ENCODE data around the gene MAST4.

Gene MAST4

DNA sequence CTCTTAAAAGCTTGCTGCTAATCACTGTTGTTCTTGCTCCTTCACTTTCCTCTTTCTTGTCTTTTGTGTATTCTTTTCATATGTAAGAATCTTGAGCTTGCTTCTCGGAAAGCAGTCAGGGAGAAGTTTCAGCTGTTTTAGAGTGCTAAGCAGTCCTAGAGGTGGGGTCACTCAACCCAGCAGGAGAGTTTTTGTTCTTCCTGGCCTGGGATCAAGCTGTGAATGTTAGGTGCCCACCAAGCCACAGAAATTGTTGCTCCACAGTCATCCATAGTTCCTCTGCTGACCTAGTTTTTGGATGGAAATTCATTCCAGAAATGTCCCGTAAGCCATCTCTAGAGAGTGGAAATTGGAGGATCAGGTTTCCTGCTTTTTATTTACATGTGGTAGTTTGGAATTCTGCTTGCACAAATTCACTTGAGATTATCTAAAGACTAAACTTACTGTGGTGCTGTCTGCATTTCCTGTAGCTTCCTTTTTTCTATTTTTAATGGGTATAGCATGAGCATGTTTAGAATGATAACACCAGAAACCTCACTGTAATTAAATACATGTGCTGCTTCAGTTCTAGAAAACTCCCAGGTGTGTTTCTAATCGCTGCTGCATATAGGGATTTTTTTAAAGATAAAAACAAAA, 108.7 kb downstream of the MAST4 start:
- Histone ChIP-seq H3K9me3 (replicated peaks; ENCODE audit: low read length) (no peaks in the 10 kb centered on the region), H3K4me3 (ENCODE audit: low read length) (no peak overlapping the region), H3K27me3 (ENCODE audit: control insufficient read depth, insufficient read depth, low read length) (peaks cover 10% of the 10 kb centered on the region), H3K36me3 (ENCODE audit: insufficient read depth, low read length) (no peaks in the 10 kb centered on the region), H3K4me2 (ENCODE audit: low read length) (no peak overlapping the region), H3K4me1 (ENCODE audit: control insufficient read depth, insufficient read depth, low read length) (no peaks in the 10 kb centered on the region), H3K9ac (ENCODE audit: low read depth, low read length) (no peak overlapping the region)

DNA sequence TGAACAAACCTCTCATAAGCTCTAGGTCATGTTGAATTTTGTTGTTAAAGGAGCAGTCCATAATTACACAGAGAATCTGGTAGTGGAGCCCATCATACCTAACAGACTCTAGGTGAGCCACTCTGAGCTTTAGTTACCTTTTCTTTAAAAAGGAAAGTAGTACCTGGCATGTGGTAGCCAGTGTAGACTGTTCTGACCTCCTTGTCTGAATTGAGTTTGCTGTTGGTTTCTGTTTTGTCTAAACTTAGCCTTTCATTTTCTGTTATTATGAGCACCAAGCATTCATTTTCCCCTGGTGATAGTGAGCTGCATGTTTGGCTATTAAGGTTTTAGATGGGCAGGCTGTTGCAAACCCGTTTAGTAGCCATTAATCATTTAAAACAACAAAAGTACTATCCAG, 112.2 kb downstream of the MAST4 start:
- Histone ChIP-seq H3K9me3 (replicated peaks; ENCODE audit: low read length) (no peaks in the 10 kb centered on the region), H3K4me2 (ENCODE audit: low read length) (no peak overlapping the region), H3K4me1 (ENCODE audit: control insufficient read depth, insufficient read depth, low read length) (no peaks in the 10 kb centered on the region)

DNA sequence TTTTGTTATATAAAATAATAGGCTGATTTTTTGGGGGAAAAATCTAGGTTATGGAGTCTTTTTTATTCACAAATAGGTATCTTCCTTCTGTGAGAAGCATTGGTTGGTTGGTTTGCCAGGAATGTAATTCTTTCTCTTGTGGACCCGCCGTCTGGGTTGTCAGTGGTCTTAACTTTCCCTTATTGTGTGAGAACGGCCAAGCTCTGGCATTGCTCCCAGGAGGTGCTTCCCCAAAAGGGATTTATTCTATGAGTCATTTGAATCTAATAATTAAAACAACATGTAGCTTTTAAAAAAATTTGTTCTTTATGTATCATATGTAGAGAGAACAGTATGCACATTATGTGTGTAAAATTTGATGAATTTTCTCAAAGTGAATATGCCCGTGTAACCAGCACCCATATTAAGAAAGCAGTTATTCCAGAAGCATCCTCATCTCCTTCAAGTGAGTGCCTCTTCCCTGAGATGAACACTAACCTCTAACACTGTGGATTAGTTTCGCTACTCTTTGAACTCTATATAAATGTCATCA, 114.4 kb downstream of the MAST4 start:
- Histone ChIP-seq H3K4me2 (ENCODE audit: low read length) (no peak overlapping the region), H3K4me3 (ENCODE audit: low read length) (no peak overlapping the region), H3K27me3 (ENCODE audit: control insufficient read depth, insufficient read depth, low read length) (peaks cover 2% of the 10 kb centered on the region), H3K9me3 (replicated peaks; ENCODE audit: low read length) (no peaks in the 10 kb centered on the region), H3K9ac (ENCODE audit: low read depth, low read length) (no peak overlapping the region), H3K36me3 (ENCODE audit: insufficient read depth, low read length) (no peaks in the 10 kb centered on the region), H3K4me1 (ENCODE audit: control insufficient read depth, insufficient read depth, low read length) (no peaks in the 10 kb centered on the region)

More for the DNA sequence above, 112.2 kb downstream of the MAST4 start:
- H3K36me3 ChIP-seq (ENCODE audit: insufficient read depth, low read length) = no peaks in the 10 kb centered on the region
- H3K4me3 ChIP-seq (ENCODE audit: low read length) = no peak overlapping the region
- H3K27me3 ChIP-seq (ENCODE audit: control insufficient read depth, insufficient read depth, low read length) = peaks cover 6% of the 10 kb centered on the region
- no peak overlapping the region for H3K9ac ChIP-seq (ENCODE audit: low read depth, low read length)

DNA sequence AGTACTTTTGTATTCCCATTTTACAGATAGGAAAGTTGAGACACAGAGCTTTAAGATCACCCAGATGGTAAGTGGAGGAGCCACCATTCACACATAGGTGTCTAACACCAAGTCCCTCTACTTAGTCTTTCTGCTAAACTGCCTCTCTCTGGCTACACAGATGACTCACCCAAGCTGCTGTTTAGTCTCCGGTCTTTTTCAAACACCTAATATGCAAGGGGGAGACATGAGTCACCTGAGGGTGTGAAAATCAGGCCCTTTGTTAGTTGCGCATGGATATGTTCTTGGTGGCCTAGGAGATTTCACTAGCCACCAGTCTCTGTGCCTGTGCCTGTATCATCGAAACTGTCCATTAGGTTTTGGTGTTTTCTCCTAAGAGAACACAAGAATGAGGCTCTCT, 117.8 kb downstream of the MAST4 start:
- Histone ChIP-seq H3K9me3 (replicated peaks; ENCODE audit: low read length) (no peaks in the 10 kb centered on the region), H3K4me3 (ENCODE audit: low read length) (no peak overlapping the region), H3K4me2 (ENCODE audit: low read length) (no peak overlapping the region), H3K4me1 (ENCODE audit: control insufficient read depth, insufficient read depth, low read length) (no peaks in the 10 kb centered on the region), H3K9ac (ENCODE audit: low read depth, low read length) (no peak overlapping the region), H3K27me3 (ENCODE audit: control insufficient read depth, insufficient read depth, low read length) (peaks cover 4% of the 10 kb centered on the region), H3K36me3 (ENCODE audit: insufficient read depth, low read length) (no peaks in the 10 kb centered on the region)

DNA sequence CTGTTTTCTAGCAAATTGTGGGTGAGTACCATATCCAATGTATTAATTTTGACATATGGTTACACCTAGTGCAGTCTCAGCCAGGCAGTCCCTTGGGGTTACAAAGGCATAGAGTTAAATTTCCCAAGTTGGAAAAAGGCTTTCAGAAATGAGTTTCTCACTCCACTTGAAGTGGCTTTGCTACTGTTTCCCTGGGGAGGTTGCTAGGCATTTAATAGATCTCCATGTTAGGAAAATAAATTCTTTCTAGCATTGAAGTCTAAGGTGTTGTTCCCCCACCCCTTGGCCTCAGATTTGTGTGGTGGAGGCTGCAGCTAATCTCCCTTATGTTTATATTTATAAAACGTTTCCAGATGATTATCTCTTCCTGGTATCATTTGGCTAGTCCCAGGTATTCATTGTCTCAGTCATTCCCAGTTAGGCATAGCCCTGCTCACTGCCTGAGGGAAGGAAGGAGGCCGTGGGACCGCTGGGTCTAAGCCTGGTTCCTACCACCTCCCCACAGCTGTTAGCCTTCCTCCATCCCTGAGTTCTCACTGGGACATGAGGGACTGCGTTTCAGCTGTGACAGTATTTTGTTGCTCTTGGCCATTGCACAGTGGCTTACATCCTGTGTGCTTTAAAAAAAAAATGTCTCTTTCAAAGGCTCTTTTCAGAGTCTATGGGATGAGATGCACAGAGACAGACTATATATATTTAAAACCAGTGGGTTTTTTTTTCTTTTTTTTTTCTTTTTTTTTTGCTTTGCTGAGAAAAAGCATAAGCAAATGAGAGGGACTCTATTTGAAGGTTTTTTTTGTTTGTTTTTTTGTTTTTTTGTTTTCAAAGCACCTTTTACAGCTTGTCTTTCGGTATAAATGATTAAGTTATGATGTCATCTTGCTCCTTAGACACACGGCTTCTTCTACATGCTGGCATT, 121.5 kb downstream of the MAST4 start:
- Histone ChIP-seq H3K36me3 (ENCODE audit: insufficient read depth, low read length) (no peaks in the 10 kb centered on the region), H3K27me3 (ENCODE audit: control insufficient read depth, insufficient read depth, low read length) (peaks cover 12% of the 10 kb centered on the region), H3K9me3 (replicated peaks; ENCODE audit: low read length) (no peaks in the 10 kb centered on the region), H3K4me1 (ENCODE audit: control insufficient read depth, insufficient read depth, low read length) (no peaks in the 10 kb centered on the region), H3K9ac (ENCODE audit: low read depth, low read length) (no peak overlapping the region), H3K4me3 (ENCODE audit: low read length) (no peak overlapping the region), H3K4me2 (ENCODE audit: low read length) (no peak overlapping the region)

DNA sequence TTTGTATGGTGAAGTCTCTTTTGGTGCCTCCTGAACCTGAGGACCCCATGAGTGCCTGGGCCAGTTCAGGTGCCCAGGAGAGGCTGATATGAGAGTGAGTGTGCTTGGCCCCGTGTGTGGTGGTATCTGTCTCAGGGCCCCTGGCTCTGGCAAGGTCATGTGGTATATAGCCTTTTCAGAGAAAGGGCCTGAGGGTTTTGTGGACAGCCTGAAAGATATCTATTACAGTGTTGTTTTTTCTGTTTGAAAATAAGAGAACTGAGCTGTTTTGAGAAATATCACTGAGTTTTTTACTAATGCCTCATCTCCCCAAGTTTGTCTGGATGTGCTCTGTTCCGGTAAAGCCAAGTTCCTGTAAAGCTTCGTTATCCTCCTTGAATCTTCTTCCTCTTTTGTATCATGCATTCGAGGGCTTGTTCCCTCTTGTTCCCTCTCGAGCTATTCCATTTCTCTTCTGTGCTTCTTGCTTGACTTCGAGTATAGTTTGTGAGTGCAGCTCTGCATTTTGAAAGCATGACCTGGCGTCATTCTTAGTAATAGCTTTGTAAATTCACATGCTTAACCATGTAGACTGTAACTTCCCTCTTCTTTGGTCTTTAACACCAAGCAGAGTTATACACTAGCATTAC, 122.3 kb downstream of the MAST4 start:
- peaks cover 12% of the 10 kb centered on the region for H3K27me3 ChIP-seq (ENCODE audit: control insufficient read depth, insufficient read depth, low read length)
- no peak overlapping the region for H3K4me2 ChIP-seq (ENCODE audit: low read length)
- no peak overlapping the region for H3K9ac ChIP-seq (ENCODE audit: low read depth, low read length)
- H3K4me1 ChIP-seq (ENCODE audit: control insufficient read depth, insufficient read depth, low read length) = no peaks in the 10 kb centered on the region
- no peak overlapping the region for H3K4me3 ChIP-seq (ENCODE audit: low read length)
- H3K9me3 ChIP-seq (replicated peaks; ENCODE audit: low read length) = no peaks in the 10 kb centered on the region
- no peaks in the 10 kb centered on the region for H3K36me3 ChIP-seq (ENCODE audit: insufficient read depth, low read length)

DNA sequence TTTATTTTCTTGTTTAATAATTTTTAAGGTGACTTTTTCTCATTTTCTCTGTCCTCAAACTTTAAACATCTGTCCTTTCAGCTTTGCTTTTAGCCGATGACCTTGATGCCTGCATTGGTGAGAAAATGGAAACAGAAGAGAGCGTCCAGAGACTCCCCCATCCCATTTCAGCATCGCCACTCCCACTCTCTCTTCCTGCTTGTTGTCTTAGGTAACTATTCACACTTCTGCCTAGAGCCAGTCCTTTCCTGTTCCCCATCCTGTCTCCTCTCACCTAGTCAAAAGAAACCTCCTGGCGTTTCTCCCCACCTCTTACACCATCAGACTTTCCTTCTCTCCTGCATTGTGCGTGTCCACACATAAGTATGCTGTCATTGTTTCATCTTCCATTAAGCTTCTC, 124.6 kb downstream of the MAST4 start:
- Histone ChIP-seq H3K27me3 (ENCODE audit: control insufficient read depth, insufficient read depth, low read length) (peaks cover 12% of the 10 kb centered on the region), H3K9ac (ENCODE audit: low read depth, low read length) (no peak overlapping the region), H3K9me3 (replicated peaks; ENCODE audit: low read length) (no peaks in the 10 kb centered on the region), H3K4me3 (ENCODE audit: low read length) (no peak overlapping the region), H3K4me1 (ENCODE audit: control insufficient read depth, insufficient read depth, low read length) (no peaks in the 10 kb centered on the region), H3K36me3 (ENCODE audit: insufficient read depth, low read length) (no peaks in the 10 kb centered on the region), H3K4me2 (ENCODE audit: low read length) (no peak overlapping the region)

DNA sequence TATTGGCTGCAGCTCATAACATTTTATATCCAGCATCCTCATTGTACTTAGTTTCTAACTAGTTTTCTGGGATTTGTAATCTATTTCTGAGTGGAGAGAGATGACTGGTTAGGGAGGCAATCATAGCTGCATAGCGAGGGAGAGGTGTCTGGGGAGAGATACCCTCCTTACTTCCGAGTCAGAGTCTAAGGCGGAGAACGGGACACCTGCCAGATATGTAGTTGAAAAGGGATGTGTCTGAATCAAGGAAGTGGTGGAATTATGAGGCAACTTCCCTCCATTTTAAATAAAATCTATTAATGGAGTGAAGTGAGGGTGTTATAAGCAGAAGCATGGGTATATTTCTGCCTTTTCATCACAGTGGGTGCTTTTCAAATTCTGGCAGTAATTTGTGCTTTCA, 126.5 kb downstream of the MAST4 start:
- peaks cover 17% of the 10 kb centered on the region for H3K27me3 ChIP-seq (ENCODE audit: control insufficient read depth, insufficient read depth, low read length)
- H3K9ac ChIP-seq (ENCODE audit: low read depth, low read length) = no peak overlapping the region
- no peaks in the 10 kb centered on the region for H3K4me1 ChIP-seq (ENCODE audit: control insufficient read depth, insufficient read depth, low read length)
- H3K4me3 ChIP-seq (ENCODE audit: low read length) = no peak overlapping the region
- H3K4me2 ChIP-seq (ENCODE audit: low read length) = no peak overlapping the region
- H3K36me3 ChIP-seq (ENCODE audit: insufficient read depth, low read length) = no peaks in the 10 kb centered on the region
- H3K9me3 ChIP-seq (replicated peaks; ENCODE audit: low read length) = no peaks in the 10 kb centered on the region

DNA sequence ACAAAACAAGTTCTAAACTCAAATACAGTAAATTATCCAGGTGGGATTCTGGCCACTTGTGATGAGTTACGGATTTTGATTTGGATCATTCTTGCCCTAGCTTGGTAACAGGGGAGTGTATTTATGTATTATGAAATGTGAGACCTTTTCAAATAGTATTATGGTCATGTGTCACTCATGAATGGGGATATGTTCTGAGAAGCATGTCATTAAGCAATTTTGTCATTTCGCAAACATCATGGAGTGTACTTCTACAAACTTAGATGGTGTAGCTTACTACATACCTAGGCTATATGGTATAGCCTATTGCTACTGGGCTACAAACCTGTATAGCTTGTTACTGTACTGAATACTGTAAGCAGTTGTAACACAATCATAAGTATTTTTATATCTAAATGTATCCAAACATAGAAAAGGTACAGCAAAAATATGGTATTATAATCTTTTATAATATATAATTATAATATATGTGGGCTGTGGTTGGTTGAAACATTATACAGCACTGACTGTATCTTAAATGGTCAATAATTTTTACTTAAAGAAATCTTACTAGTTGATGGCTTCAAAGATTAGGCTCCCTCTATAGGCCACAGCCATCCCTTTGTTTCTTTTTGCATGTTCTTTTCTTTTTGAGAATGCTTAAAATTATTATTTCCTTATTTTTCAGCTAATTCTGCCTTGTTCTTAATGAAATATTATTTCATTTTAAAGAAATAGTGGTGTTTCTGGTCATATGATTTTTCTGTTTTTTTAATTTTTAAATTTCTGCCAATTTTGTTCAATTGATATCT, 128.4 kb downstream of the MAST4 start:
- Histone ChIP-seq H3K4me2 (ENCODE audit: low read length) (no peak overlapping the region), H3K4me1 (ENCODE audit: control insufficient read depth, insufficient read depth, low read length) (no peaks in the 10 kb centered on the region), H3K9me3 (replicated peaks; ENCODE audit: low read length) (no peaks in the 10 kb centered on the region), H3K4me3 (ENCODE audit: low read length) (no peak overlapping the region), H3K27me3 (ENCODE audit: control insufficient read depth, insufficient read depth, low read length) (peaks cover 14% of the 10 kb centered on the region), H3K9ac (ENCODE audit: low read depth, low read length) (no peak overlapping the region), H3K36me3 (ENCODE audit: insufficient read depth, low read length) (no peaks in the 10 kb centered on the region)

DNA sequence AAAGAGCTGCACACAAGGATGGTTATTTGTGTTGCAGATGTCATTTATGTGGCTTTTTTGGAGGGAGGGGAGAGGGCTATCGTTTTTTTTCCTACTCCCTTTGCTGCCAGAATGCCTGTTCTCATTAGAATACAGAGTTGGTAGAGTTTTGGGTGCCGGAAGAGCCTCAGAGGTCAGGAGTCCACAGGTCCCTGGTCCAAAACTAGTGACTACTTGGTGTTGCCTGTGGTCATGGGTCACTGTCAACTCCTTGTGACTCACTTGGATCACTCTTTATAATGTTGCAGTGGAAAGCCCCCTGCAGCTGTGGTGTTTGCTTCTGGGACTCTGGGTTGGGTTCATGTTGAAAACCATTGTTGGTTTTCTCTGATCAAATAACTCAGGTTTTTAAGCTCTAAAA, 131.4 kb downstream of the MAST4 start:
- H3K4me3 ChIP-seq (ENCODE audit: low read length) = no peak overlapping the region
- no peaks in the 10 kb centered on the region for H3K4me1 ChIP-seq (ENCODE audit: control insufficient read depth, insufficient read depth, low read length)
- no peak overlapping the region for H3K9ac ChIP-seq (ENCODE audit: low read depth, low read length)
- H3K9me3 ChIP-seq (replicated peaks; ENCODE audit: low read length) = no peaks in the 10 kb centered on the region
- peaks cover 19% of the 10 kb centered on the region for H3K27me3 ChIP-seq (ENCODE audit: control insufficient read depth, insufficient read depth, low read length)
- H3K4me2 ChIP-seq (ENCODE audit: low read length) = no peak overlapping the region
- no peaks in the 10 kb centered on the region for H3K36me3 ChIP-seq (ENCODE audit: insufficient read depth, low read length)

DNA sequence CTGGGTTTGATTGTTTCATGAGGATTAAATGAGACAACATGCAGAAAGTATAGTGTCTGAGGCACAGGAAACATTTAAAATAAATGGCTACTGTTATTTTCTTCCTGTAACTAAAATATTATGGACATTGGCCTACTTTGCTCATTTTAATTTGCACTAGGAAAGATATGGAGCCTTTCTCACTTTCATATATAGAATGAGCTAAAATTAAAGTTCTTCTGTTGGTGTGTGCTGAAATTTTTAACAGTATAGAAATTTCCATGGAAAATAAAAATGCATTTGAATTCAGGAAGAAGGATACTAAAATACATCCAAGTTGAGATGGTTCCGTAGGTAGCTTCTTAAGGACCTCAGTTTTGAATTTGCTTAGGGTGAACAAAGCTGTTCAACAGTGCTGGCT, 131.9 kb downstream of the MAST4 start:
- Histone ChIP-seq H3K36me3 (ENCODE audit: insufficient read depth, low read length) (no peaks in the 10 kb centered on the region), H3K9me3 (replicated peaks; ENCODE audit: low read length) (no peaks in the 10 kb centered on the region), H3K4me3 (ENCODE audit: low read length) (no peak overlapping the region), H3K9ac (ENCODE audit: low read depth, low read length) (no peak overlapping the region), H3K4me2 (ENCODE audit: low read length) (no peak overlapping the region), H3K4me1 (ENCODE audit: control insufficient read depth, insufficient read depth, low read length) (no peaks in the 10 kb centered on the region), H3K27me3 (ENCODE audit: control insufficient read depth, insufficient read depth, low read length) (peaks cover 21% of the 10 kb centered on the region)
